Stimulated activated CD8-positive, alpha-beta memory T cell treated with anti-CD3 and anti-CD28 coated beads, Interleukin-15, amount 100 ng/mL, for 4 hours (primary cell): ENCODE data around the gene ZDHHC5.
"Not testable (repeated sequence)": the region's sequence is repeated elsewhere in the genome, so short reads cannot be mapped to it uniquely, and the experiment has no call there.

Source experiments
- DNase-seq, 2 donors: peaks; one replicate each; pipeline ENCODE4 v3.0.0-alpha.2; 2020; ENCODE audit warnings: low read depth in 2 of 2

Gene ZDHHC5

GRCh38 chr11:57667117-57667735 is 688 bp upstream of the ZDHHC5 start:
- peak; percentile 82 to 92 for DNase-seq

DNA sequence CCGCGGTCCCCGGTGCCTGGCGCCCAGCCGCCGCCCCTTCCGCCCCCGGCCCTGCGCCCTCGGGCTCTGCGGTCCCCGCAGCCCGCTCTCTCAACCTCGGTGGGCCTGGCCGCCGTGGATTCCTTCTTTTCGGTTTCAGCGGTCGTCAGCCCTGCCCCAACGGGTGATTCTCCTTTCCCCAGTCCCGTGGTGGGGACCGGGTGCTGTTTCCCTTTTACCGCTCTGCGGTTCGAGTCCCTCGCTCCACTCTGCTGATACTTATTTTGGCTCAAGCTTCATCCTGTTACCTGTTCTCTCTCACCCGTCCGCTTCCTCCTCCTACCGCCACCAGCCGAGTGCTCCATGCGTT is 494 bp downstream of the ZDHHC5 start:
- DNase-seq = no peak

GRCh38 chr11:57674251-57674650 is 6.3 kb downstream of the ZDHHC5 start:
- DNase-seq = no peak

- DNase-seq = no peak
Measured at GRCh38 chr11:57675176-57675941, 7.4 kb downstream of the ZDHHC5 start.

GRCh38 chr11:57679396-57679795 is 11.5 kb downstream of the ZDHHC5 start:
- no peak for DNase-seq

GRCh38 chr11:57680552-57680874 is 12.6 kb downstream of the ZDHHC5 start:
- no peak for DNase-seq

DNA sequence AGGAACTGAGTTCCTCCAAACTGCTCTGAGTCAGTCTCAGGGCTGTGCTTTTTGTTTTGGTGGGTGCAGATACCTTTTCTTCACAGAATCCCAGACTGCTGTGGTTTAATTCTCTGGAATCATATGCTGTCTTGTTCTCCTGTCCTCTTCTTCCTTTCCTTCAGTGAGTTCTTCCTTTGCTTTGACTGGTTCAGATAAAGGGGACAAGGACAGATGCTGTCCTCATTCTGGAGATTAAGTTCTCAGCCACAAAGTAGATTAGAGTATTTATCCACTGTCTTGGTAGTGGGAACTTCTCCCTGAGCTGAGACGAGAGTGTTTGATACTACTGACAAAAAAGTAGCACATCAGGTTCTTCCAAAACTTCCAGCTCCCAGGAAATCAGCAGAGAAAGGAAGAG is 13.3 kb downstream of the ZDHHC5 start:
- DNase-seq = no peak

DNA sequence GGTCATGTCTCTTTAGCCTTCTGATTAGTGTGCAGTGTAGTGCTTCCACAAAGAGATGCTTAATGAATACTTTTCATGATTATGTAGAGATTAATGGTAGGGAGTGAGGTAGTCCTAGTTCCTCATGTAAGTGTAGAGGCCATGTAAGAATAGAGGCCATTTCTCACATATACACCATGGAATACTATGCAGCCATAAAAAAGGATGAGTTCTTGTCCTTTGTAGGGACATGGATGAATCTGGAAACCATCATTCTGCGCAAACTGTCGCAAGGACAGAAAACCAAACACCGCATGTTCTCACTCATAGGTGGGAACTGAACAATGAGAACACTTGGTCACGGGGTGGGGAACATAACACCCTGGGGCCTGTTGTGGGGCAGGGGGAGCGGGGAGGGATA is 22.6 kb downstream of the ZDHHC5 start:
- DNase-seq = not testable (repeated sequence)

DNA sequence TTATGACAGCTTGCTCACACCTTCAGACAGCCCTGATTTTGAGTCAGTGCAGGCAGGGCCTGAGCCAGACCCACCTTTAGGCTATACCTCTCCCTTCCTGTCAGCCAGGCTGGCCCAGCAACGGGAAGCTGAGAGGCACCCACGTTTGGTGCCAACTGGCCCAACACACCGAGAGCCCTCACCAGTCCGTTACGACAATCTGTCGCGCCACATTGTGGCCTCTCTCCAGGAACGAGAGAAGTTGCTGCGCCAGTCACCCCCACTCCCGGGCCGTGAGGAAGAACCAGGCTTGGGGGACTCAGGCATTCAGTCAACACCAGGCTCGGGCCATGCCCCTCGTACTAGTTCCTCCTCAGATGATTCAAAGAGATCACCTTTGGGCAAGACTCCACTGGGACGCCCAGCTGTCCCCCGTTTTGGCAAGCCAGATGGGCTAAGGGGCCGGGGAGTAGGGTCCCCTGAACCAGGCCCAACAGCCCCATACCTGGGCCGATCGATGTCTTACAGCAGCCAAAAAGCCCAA is 31.0 kb downstream of the ZDHHC5 start:
- DNase-seq = no peak

DNA sequence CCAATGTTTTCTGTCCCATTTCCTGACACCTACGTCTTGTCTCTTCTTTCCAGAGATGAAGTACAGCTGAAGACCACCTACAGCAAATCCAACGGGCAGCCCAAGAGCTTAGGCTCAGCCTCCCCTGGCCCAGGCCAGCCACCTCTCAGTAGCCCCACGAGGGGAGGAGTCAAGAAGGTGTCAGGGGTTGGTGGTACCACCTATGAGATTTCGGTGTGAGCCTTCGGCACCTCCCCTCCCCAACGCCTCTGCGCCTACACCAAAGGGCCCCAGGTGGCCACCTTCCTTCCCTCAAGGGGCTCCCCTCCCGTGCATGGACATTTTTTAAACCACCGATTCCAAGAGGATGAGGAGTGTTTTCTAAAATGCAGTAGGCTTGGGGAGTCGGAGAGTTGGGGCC is 31.9 kb downstream of the ZDHHC5 start:
- DNase-seq = no peak

GRCh38 chr11:57700425-57700824 is 32.5 kb downstream of the ZDHHC5 start:
- DNase-seq = no peak

DNA sequence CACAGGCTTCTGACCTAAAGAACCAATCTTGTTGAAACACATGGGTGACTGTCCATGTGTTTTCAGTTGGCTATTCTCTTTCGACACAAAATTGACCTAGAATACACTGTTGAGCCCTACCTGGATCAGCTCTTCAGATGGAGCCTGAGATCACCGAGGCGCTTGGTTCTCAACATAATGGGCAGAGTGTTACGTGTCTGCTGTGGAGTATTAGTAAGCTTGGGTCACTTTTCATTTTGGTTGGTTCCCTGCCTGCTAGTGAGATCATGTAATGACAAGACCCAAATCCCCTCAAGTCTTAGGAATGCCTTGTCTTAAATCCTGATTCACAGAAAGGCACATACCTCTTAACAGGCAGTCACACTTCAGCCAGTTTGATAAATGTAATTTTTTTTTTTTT is 35.4 kb downstream of the ZDHHC5 start:
- DNase-seq = no peak

- no peak for DNase-seq
Measured at GRCh38 chr11:57704932-57705331, 37.0 kb downstream of the ZDHHC5 start.

GRCh38 chr11:57705432-57705831 is 37.5 kb downstream of the ZDHHC5 start:
- DNase-seq = not testable (repeated sequence)

GRCh38 chr11:57709802-57710367 is 42.0 kb downstream of the ZDHHC5 start:
- no peak for DNase-seq

- DNase-seq = peak; percentile 43 to 66
Measured at GRCh38 chr11:57711414-57712255, 43.7 kb downstream of the ZDHHC5 start, which contains the start of gene MED19. MED19 (minus strand) TSS chr11:57712215; CDS start chr11:57712179, 36 bp downstream.

GRCh38 chr11:57712256-57713150 is 44.6 kb downstream of the ZDHHC5 start, which contains the start of gene TMX2:
TMX2 (plus strand) TSS chr11:57712593; CDS start chr11:57712619, 26 bp downstream.
- DNase-seq = peak; percentile 73 to 82

DNA sequence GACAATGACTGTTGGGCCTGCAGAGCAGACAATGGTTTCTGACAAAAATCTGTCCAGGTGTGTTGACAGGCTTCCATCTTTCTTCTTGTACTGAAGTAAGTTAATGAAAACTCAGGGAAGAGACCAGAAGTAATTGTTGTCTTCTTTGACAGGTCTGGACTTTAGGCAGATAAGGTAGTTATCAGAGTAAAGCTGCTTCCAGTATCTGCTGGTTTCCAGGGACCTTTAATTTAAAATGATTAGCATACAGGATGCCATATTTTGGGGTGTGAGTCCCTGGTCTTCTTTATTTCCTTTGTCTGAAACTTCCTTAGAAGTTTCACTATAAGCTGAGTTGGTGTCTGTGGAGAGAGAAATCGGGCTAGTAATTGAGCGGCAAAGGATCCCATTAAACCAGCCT is 45.9 kb downstream of the ZDHHC5 start:
- DNase-seq = no peak

- not testable (repeated sequence) for DNase-seq
Measured at GRCh38 chr11:57716726-57717125, 48.8 kb downstream of the ZDHHC5 start.

DNA sequence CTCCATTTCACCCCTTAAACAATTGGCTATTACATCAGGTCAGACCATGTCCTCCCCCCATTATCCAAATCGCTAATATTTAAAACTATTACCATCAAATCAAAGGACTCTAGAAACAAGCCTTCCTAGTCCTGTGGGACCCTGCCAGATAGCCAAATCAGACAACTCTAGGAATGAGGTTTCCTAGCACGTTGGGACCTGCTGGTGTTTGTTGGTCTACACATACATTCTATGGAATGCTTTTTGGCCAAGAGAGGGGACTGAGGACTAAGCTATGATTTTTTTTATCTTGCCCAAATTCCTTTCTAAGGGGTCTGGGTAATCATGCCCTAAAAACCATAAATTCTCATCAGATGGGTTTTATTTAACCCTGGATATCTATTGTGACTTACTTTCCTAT is 59.3 kb downstream of the ZDHHC5 start:
- no peak for DNase-seq

GRCh38 chr11:57728829-57729228 is 60.9 kb downstream of the ZDHHC5 start:
- no peak for DNase-seq
